ENCODE results near the gene KRT84.

The KRT84 gene

DNA sequence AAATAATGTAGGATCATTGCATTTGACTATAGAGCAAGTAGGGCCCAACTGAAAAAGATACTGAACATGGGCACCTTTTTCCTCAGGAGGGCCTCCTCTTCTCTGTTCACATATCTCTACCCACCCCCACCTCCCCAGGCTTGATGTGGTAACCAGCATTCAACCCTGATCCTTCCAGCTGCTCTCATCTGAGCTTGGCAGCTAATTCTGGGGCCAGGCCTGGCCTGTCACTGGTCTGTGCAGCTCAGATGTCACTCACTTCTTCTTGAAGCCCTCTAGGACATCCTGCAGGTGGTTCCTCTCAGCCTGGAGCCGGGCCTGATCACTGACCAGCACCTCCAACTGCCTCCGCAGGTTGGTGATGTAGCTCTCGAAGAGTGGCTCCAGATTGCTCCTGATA lies 2.1 kb downstream of the KRT84 start:
- no peak for DNase-seq (ENCODE audit: low read depth in 2 of 2)

DNA sequence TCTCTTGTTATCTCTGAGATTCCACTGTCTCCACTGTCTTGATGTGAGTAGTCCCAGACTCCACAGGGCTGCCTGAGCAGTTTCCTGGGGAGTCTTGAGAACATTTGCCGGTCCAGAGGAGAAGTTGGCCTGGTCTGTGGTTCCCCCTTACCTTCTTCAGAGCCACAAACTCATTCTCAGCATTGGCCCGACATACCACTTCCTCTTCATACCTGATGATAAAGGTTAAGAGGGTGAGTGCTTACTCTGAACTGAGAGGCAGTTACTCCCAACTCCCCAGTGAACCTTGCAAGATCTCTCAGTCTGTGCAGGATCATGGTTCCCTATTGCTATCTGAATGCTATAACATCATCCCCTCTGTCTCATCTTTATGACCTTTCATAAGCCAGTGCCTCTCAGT lies 2.6 kb downstream of the KRT84 start:
- DNase-seq (ENCODE audit: low read depth in 2 of 2): no peak

DNA sequence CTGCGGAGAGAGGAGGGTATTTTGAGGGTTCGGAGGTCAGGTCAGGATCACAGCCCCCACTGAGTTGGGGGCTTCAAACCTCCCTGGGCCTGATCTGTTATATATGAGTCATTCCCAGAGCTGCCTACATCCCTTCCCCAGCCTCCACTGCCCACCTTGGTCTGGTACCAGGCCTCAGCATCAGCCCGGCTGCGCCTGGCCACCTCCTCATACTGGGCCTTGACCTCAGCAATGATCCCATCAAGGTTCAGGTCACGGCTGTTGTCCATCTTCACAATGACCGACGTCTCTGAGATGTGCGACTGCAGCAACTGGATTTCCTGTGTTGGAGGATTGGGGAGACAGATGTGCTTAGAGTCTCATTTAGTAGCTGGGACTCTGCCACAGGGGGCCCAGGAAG lies 4.2 kb downstream of the KRT84 start:
- no peak for DNase-seq (ENCODE audit: low read depth in 2 of 2)

DNA sequence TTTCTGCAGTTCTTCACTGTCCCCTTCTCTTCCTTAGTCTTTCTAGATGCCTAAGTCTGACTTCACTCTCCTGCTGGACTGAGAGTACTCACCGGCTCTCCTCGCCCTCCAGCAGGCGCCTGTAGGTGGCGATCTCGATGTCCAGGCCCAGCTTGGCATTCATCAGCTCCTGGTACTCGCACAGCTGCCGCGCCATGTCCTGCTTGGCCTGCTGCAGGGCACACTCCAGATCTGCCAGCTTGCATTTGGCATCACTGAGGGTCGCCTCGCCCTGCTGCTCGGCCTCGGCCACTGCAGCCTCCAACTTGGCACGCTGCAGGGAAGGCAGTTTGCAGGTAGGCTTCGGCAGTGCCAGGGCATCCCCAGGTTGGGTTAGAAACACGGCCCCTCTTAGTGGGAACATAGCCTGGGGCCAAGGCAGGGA lies 5.2 kb downstream of the KRT84 start:
- no peak for DNase-seq (ENCODE audit: low read depth in 2 of 2)

DNA sequence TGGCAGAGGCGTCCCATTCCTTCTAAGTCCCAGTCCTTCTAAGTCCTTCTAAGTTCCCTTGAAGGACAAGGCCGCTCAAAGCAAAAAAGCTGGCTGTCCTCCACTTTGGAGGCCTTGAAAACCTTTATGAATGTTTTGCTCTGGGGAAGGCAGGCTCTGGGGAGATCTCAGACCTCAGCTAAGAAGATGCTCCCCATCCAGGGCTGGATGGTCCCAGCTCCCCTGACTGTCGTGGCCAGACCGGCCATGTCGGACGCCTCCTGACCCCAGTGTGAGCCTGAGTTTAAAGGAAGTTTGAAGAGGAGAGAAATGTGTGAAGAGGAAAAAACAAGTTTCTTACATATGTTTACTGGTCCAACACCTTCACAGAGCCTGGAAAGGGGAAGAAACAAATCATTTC lies 5.9 kb downstream of the KRT84 start:
- no peak for DNase-seq (ENCODE audit: low read depth in 2 of 2)

DNA sequence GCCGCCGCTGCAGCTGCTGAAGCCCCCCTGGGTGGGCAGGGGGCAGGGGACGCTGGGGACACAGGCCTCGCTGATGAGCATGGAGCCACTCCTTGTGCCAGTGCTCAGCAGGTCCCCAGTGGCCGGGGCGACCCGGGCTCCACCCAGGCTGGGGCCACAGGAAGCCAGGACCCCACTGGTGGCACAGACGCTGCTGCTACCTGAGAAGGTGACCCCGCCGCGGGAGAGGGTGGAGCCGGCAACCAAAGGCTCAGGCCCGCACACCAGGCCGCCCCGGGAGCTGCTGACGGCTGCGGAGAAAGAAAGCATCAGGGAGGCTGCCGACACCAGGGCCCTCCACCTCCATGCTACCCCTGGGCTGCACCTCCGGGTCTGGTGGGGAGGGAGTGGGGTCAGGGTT lies 7.4 kb downstream of the KRT84 start:
- no peak for DNase-seq (ENCODE audit: low read depth in 2 of 2)

DNA sequence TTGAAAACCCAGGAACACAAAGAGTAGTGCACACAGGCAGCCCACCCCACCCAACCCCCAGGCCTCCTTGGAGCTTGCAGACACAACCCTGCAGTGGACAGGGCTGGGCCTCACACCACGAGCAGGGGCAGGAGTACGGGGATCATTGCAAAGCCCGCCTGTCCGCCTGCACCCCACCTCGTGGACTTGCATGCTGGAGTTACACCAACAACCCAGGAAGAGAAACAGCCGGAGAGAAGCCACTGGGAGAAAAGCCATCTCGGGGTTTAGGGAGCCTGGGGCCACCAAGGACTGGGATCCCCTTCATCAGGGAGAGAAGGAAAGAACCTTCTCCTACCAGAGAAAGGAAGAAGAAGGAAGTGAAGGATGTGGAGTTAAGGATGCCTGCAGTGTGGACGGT lies 8.2 kb downstream of the KRT84 start:
- DNase-seq (ENCODE audit: low read depth in 2 of 2): no peak

DNA sequence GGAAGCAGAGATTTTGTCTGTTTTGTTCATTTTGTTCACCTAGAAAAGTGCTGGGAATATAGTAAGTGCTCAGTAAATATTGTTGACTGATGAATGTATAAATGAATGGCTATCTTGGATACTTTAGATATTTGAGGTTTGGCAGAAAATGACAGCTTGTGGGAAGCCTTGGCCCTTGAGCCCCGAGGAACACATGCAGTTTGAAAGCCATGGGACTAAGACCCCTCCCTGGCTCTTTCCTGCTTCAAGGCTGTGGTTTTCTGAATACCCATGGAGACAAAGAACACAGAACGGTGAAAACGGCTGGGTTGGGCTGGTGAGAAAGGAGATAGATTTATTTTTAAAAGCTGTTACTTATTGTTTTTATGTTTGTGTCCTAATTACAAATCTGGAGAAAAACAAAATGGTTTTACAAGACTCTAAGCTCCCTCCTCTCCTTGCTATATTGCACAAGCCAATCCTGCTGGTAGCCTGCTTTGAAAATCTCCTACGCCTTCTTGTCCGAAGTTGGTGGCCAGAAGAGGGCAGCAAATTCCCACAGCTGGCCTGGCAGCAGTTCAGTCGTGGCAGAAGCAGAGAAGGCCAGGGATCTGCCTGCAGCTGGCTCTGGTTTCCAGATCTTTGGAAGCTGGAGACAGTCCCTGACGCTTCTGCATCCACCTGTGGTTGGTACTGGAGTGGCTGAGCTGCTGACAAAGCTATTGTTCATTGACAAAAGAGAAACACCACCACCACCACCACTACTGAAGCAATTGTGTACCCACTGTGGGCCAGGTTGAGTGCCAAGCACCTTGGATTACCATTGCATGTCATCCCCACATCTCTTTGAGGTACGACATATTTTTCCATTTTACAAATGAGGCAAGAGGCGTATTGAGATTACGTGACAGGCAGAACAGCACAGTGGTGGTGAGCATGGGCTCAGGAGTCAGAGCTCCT lies 13.0 kb downstream of the KRT84 start:
- DNase-seq (ENCODE audit: low read depth in 2 of 2): peak; percentile 21 to 49

DNA sequence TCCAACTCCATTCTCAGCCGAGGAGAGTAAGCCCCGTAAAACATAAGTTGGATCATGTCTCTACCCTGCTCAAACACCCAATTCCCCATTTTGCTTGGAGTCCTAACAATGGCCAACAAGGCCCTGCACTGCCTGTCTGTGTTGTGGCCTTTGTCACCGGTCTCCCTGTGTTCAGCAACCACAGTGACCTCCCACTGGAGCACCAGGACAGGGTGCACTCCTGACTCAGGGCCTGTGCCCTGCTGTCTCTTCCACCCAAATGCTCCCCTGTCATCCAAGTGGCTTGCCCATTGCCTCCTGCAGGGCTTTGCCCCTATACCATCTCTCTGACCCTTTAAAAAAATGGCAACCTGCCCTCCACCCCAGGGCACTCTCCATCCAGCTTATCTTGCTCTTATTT lies 13.7 kb downstream of the KRT84 start:
- no peak for DNase-seq (ENCODE audit: low read depth in 2 of 2)

DNA sequence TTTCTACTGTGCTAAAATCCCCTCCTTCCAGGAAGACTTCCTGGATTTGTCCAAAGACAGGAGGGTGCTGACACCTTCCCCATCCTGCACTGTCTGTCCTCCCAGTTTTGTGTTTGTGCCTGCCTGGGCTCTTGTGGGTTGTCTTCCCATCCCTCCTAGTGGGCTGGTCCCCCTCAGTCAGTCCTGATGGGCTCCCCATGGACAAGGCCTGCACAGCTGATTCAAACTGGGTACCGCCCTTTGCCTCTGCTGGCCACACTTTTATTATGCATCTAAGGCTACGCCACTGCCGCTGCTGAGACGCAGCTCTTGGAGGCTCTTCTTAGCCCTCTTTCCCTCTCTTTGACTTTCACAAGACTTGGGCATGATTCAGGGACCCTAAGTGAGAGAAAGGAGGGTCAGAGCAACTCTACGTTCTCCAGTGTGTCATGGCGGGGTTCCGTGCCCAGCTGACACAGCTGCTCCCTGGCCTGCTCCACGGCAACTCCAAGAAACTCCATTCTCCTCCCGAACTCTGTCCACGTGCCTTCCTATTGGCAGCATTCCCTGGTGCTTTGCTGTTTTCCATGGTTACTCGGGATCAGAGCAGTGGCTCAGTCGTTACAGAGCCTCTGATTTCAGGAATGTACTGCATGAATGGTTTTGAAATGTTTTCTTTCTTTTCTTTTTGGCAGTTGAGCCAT lies 14.4 kb downstream of the KRT84 start:
- no peak for DNase-seq (ENCODE audit: low read depth in 2 of 2)

DNA sequence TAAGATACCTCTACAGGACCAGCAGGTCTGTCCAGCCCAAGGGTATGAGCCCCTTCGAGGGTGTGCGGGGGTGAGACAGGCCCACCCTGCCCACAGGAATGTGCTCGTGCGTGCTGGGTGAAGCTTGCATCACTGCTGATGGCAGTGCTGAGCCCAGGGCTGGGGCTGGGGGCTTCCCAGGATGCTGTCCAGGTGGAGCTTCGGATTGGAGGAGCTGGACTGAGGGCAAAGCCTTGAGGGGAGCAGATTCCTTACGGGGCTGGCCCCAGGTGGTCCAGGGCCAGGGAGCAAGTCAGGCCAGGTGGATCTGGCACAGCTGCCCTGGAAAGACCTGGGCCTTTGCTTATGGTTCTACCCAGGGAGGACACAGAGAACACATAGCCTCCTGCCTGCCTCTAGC lies 15.6 kb downstream of the KRT84 start:
- no peak for DNase-seq (ENCODE audit: low read depth in 2 of 2)

DNA sequence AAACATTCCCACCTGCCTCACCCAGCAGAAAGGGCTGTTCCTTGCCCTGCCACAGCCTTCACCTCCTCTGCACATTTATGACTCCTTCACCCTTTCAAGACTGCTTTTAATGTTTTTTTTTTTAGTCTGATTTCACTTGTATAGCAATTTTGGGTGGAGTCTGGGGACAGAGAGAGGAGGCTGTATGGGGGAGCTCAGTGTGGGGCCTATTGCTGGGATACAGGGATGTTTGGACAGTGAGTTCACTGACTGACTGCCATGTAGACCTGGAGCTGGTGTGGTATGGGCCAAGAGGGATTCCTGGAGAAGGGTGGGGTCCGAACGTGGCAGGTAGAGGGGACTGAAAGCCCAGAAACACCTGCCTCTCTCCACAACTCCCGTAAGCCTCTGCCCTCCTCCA lies 16.2 kb downstream of the KRT84 start:
- no peak for DNase-seq (ENCODE audit: low read depth in 2 of 2)

DNA sequence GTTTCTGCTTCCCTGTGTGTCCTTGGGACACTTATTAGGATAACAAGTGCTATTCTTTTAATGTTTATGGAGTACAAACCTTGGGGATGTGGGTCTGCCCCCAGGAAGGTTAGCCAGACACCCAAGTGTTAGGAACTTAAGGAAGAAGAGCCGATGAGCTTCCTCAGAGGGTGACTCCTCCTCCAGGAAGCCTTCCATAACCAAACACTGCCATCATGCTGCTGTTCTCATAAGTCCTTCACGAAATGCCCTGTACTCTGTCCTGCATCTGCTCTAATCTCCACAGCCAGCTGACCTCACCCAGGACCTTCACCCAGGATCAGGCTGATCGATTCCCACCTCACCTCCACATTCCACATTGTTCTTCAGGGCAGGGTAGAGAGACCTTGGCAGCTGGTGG lies 16.9 kb downstream of the KRT84 start:
- DNase-seq (ENCODE audit: low read depth in 2 of 2): no peak

DNA sequence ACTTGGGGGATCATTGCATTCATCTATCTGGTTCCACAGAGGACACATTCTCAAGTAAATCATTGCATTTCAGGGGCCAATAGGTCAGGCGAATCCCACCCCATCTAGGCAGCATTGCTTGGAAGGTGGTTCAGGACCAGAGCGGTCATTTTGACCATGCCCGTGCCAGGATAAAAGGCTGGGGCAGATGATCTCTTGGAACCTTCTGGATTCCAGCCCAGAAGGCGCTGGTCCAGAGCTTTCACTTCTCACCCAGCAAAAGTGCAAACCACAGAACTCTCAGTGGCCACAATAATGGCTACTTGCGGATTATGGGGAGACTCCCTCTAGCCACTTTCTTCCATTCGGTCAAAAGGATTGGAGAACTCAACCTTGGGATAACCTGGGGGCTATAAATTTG lies 17.6 kb downstream of the KRT84 start:
- DNase-seq (ENCODE audit: low read depth in 2 of 2): no peak

DNA sequence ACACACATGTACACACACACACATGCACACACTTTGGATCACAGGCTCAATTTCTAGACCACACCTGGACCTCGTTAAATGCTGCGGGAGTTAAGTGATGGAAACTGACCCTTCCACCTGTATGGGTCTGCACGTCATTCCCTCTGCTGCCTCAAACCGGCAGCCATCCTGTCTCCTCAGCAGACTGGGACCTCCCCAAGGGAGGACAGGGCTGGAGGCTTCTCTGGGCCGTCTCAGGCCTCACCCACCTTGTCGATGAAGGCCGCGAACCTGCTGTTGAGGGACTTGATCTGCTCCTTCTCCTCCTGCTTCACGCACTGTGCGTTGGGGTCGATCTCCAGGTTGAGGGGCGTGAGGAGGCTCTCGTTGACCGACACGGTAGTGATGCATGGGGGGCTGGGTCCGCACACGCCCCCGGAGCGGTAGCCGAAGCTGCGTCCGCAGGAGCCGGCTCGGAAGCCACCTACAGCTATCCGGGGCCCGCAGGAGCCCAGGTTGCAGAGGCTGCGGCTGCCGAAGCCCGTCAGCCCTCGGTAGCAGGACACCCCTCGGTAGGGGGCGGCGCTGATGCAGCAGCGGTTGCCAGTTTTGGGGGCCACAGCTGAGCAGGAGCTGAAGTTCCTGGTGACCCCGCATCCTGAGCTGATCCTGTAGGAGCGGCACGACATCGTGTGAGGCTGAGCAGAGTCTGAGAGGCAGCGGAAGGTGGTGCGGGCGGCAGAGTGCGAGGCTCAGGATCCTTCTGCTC lies 18.5 kb downstream of the KRT84 start, which contains the start of gene KRT85:
KRT85 (minus strand) TSS at position 744 of the 748 bp plus-strand sequence; CDS start at position 668, 76 bp downstream.
- no peak for DNase-seq (ENCODE audit: low read depth in 2 of 2)

DNA sequence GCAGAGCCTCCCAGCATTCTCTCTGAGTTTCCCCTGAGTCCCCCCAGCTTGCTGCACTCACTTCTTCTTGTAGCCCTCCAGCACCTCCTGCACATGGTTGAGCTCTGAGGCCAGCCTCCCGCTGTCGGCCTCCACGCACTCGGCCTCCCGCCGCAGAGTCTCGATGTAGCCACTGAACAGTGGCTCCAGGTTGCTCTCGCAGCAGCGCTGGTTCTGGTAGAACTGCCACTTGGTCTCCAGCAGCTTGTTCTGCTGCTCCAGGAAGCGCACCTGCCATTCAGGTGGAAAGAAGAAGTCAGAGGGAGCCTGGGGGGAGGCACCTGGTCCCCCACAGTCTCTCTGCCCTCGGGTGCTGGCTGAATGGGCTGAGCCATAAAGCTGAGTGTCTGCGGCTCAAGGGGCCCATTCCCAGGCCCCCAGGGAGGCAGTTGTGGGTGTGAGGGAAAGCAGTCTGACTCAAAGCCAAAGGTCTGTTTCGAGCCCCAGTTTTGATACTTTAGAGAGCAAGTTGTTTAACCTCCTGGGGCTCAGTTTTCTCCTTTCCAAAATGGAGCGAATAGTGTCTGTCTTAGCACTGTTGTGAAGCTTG lies 20.5 kb downstream of the KRT84 start:
- DNase-seq (ENCODE audit: low read depth in 2 of 2): no peak

DNA sequence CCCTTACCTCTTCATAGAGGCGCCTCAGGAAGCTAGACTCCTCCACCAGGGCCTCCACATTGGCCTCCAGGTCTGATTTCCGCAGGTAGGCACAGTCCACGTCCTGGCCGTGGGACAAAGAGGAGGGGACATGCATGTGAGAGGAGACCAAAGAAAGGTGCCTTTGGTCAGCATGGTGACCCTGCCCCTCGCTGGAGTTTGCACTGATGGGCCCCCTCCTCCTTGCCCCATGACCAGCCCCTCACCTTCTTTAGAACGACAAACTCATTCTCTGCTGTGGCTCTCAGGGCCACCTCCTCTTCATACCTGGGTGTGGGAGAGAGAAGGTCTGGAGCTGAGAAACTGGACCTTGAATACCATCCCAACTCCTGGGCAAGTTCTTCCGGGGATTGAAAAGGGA lies 21.4 kb downstream of the KRT84 start:
- DNase-seq (ENCODE audit: low read depth in 2 of 2): no peak

DNA sequence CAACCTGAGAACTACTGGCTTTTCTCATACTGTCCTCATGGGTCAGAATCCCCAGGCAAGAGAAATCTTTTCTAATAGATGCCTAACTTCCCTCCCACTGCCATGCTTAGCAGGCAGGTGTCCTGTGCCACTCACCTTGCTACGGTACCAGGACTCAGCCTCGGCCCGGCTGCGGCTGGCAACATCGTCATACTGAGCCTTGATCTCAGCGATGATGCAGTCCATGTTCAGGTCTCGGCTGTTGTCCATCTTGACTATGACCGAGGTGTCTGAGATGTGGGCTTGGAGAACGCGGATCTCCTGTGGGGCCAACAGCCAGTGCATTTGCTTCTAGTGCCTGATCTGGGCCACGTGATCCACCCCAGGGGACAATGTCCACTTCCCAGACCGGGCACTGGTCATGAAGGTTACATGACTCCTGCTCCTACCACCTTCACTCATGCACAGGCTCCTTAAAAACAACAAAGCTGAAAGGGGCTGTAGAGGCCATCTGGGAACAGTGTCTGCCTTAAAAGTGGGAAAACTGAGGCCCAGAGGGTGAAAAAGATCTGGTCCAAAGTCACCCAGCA lies 22.3 kb downstream of the KRT84 start:
- DNase-seq (ENCODE audit: low read depth in 2 of 2): no peak

DNA sequence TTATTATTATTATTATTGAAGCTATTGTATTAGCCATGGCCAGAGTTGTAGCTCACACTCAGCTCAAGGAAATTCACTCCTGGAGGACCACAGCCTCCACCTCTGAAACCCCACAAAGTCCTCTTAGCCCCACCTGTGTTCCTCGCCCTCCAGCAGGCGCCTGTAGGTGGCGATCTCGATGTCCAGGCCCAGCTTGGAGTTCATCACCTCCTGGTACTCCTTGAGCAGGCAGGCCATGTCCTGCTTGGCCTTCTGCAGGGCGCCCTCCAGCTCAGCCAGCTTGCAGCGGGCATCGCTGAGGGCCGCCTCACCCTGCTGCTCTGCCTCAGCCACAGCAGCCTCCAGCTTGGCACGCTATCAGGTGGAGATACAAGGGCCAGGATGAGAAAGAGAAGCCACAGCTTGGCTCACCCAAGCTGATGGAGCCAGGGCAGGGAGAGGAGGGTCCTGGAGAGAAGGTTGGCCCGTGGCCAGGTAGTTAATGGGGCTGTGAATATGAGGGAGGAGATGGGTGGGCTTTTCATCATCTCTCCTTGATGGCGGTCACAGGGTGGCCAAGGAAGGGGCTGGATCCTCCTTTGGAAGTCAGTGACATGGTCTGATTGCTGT lies 23.2 kb downstream of the KRT84 start:
- no peak for DNase-seq (ENCODE audit: low read depth in 2 of 2)

DNA sequence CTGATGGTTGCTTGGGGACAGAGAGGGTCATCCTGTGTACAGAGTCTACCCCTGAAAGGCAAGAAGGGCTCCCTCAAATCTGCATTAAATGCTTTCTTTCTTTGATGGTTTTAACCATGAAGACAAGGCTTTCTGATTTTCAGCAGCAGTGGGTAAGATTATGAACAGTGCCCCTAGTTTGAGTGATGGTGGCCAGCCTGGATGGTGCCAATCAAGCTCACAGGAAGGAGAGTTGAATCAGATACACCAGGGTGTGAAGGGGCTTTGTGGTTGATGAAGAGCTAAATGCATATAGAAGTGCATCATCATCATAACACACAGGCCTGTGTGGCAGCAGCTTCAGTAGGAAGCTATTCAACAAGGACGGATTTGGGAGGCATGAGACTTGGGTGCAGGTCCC lies 23.9 kb downstream of the KRT84 start:
- no peak for DNase-seq (ENCODE audit: low read depth in 2 of 2)

DNA sequence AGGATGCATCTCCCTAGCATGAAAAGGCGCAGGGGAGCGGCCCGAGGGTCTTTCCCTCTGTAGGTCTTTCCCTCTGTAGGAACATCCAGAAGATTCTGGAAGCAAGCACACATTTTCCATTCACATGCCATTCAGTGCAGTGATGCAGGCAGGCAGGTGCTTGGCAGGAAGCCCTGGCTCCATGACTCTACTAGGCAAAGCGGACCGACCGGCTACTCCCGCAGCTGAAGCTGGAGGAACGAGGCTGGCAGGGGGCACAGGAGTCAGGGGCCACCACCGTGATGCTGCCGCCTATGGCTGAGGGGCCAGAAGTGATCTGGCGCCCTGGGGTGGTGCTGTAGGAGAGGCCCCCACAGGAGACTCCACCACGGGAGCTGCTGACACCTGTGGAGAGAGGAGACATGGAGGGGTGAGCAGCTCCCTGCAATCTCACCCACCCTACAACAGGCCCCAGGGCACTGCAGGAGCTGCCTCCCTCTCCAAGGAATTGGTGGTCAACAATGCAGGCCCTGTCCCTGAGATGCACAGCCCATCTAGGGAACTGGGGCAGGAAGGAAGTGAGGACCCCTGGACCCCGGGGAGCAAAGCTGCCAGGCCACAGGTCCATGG lies 24.7 kb downstream of the KRT84 start:
- DNase-seq (ENCODE audit: low read depth in 2 of 2): no peak

Data from stimulated activated CD4-positive, alpha-beta T cell treated with anti-CD3 and anti-CD28 coated beads, Interleukin-12 subunit alpha, Interleukin-12 subunit beta, amount 100 ng/mL, for 24 hours (primary cell).